HG03460 (cell line): Measurements from ENCODE around the gene NOS1AP.

Experiments
- ATAC-seq: cut with Tn5 transposase; IDR thresholded peaks from one replicate; pipeline ENCODE4 v1.9.1; 2021; ENCODE audit not compliant: unreplicated experiment

NOS1AP gene

GRCh38 chr1:162240577-162240976, 171.1 kb downstream of the NOS1AP start:
- ATAC-seq = no peak

- ATAC-seq = no peak
Observed at GRCh38 chr1:162242804-162243203, 173.3 kb downstream of the NOS1AP start.

GRCh38 chr1:162248854-162249535, 179.5 kb downstream of the NOS1AP start:
- ATAC-seq = no peak

- no peak for ATAC-seq
Observed at GRCh38 chr1:162250004-162250730, 180.7 kb downstream of the NOS1AP start.

GRCh38 chr1:162251102-162251501, 181.6 kb downstream of the NOS1AP start:
- no peak for ATAC-seq

- ATAC-seq = no peak
Observed at GRCh38 chr1:162252214-162252613, 182.7 kb downstream of the NOS1AP start.

- ATAC-seq = no peak
Observed at GRCh38 chr1:162253790-162254189, 184.3 kb downstream of the NOS1AP start.

GRCh38 chr1:162256287-162256686, 186.8 kb downstream of the NOS1AP start:
- no peak for ATAC-seq

- ATAC-seq = no peak
Observed at GRCh38 chr1:162258394-162258793, 188.9 kb downstream of the NOS1AP start.

GRCh38 chr1:162259894-162260455, 190.5 kb downstream of the NOS1AP start:
- ATAC-seq = no peak

- ATAC-seq = no peak
Observed at GRCh38 chr1:162264108-162264507, 194.6 kb downstream of the NOS1AP start.

- no peak for ATAC-seq
Observed at GRCh38 chr1:162265983-162266382, 196.5 kb downstream of the NOS1AP start.

GRCh38 chr1:162270016-162270770, 200.7 kb downstream of the NOS1AP start:
- no peak for ATAC-seq

- no peak for ATAC-seq
Observed at GRCh38 chr1:162271972-162272371, 202.5 kb downstream of the NOS1AP start.

- ATAC-seq = no peak
Observed at GRCh38 chr1:162272419-162272818, 202.9 kb downstream of the NOS1AP start.

GRCh38 chr1:162275622-162276175, 206.2 kb downstream of the NOS1AP start:
- no peak for ATAC-seq

GRCh38 chr1:162276493-162276892, 207.0 kb downstream of the NOS1AP start:
- ATAC-seq = no peak

GRCh38 chr1:162279136-162279498, 209.6 kb downstream of the NOS1AP start:
- no peak for ATAC-seq

- ATAC-seq = no peak
Observed at GRCh38 chr1:162281426-162281825, 211.9 kb downstream of the NOS1AP start.

GRCh38 chr1:162283657-162284056, 214.2 kb downstream of the NOS1AP start:
- no peak for ATAC-seq

GRCh38 chr1:162284206-162284955, 214.9 kb downstream of the NOS1AP start:
- ATAC-seq = no peak
